ENCODE measurements around the gene PBX1. TPM values are rescaled to one million over a fixed set of nuclear protein-coding genes. Genes with fewer than 3 reads are reported as not detected.
A peak's percentile ranks its signal among the peaks of the same experiment; 100 is the strongest.

PBX1 gene
- total and polyA plus RNA-seq, 4 donors: 2.2 to 17.3 (median 5.1) TPM

DNA sequence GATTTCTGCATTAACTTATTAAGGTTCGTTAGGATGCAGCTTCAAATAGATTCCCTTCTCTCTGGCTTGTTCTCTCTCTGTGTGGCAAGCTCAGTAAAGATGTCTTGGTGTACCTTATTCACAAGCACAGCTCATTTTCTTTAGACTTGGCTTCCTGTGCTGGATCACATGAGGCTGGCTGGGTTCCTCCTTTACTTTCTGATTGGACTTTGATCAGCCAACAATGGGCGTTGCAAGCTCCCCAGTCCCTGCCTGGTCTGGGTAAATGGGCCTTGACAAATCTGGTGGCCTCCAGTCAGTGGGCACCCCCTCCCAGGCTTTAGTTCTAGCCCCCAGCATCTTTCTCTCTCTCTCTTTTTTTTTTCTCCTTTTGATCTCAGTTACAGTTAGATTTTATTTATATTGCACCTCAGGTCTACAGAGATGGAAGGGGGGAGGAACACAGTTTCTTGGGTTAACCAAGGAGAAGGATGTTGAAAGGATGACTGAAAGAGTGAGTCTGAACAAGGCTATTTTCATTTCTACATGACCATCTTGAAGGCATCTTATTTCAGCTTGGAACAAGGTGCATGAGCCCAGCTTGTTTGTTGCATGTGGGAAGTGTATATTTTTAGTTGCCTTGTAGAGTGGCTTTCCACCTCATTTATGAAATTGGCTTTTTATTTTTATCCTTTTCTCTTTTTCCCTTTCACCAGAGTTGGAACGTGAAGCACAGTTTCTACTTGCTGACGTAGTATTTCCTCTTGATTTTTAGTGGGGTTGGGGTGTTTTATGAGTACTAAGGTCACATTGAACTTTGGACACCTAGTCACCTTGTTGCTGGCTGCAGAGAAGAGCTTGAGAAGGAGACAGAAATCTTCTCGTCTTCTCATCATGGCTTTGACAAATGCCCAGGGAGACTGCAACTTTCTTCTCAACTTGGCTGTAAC lies 77.1 kb downstream of the PBX1 start:
- Histone ChIP-seq H3K27me3 (ENCODE audit: control insufficient read depth in 4 of 4, insufficient read depth in 4 of 4, low read length in 3 of 4) (no peaks in the 10 kb centered on the region), H3K4me1 (ENCODE audit: control insufficient read depth in 4 of 4, insufficient read depth in 4 of 4, low read length in 3 of 4) (peaks cover 0 to 8% (median 0%) of the 10 kb centered on the region in 4 donors), H3K4me3 (ENCODE audit: low read depth in 1 of 3, low read length in 3 of 3) (no peak overlapping the region), H3K27ac (ENCODE audit: low read depth in 1 of 2, low read length in 2 of 2) (no peak overlapping the region), H3K36me3 (ENCODE audit: control insufficient read depth in 4 of 4, insufficient read depth in 3 of 4, low read depth in 1 of 4, low read length in 3 of 4) (no peaks in the 10 kb centered on the region), H3K9me3 (ENCODE audit: control insufficient read depth in 4 of 4, low read length in 3 of 4) (no peaks in the 10 kb centered on the region), H3K9ac (ENCODE audit: low read depth in 1 of 2, low read length in 2 of 2) (no peak overlapping the region)
- WGBS: 59% methylated on average over 5 of the region's 5 CpGs
- TF ChIP-seq, protein P1, sequence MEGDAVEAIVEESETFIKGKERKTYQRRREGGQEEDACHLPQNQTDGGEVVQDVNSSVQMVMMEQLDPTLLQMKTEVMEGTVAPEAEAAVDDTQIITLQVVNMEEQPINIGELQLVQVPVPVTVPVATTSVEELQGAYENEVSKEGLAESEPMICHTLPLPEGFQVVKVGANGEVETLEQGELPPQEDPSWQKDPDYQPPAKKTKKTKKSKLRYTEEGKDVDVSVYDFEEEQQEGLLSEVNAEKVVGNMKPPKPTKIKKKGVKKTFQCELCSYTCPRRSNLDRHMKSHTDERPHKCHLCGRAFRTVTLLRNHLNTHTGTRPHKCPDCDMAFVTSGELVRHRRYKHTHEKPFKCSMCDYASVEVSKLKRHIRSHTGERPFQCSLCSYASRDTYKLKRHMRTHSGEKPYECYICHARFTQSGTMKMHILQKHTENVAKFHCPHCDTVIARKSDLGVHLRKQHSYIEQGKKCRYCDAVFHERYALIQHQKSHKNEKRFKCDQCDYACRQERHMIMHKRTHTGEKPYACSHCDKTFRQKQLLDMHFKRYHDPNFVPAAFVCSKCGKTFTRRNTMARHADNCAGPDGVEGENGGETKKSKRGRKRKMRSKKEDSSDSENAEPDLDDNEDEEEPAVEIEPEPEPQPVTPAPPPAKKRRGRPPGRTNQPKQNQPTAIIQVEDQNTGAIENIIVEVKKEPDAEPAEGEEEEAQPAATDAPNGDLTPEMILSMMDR (IDR thresholded peaks at IDR 0.05; ENCODE audit: low read depth, low read length, missing input control): no peak
- TF ChIP-seq SP1 (IDR thresholded peaks at IDR 0.05): peak; percentile 62
- TF ChIP-seq, protein P2, sequence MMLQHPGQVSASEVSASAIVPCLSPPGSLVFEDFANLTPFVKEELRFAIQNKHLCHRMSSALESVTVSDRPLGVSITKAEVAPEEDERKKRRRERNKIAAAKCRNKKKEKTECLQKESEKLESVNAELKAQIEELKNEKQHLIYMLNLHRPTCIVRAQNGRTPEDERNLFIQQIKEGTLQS (IDR thresholded peaks at IDR 0.05): no peak
- no peak for TF ChIP-seq FOXA1 (IDR thresholded peaks at IDR 0.05)
- TF ChIP-seq REST (IDR thresholded peaks at IDR 0.05): no peak
- TF ChIP-seq EGR1 (IDR thresholded peaks at IDR 0.05; ENCODE audit: low read depth in 2 of 2): no peak
- no peak for TF ChIP-seq RXRA (IDR thresholded peaks at IDR 0.05)
- TF ChIP-seq MAX (IDR thresholded peaks at IDR 0.05): no peak
- no peak for TF ChIP-seq HNF4G (IDR thresholded peaks at IDR 0.05)
- peak; percentile 69 to 88 for TF ChIP-seq HNF4A (conservative IDR thresholded peaks at IDR 0.05)
- TF ChIP-seq GABPA (IDR thresholded peaks at IDR 0.05 in 1 of 2, conservative IDR thresholded peaks at IDR 0.05 in 1 of 2): no peak
- TF ChIP-seq YY1 (IDR thresholded peaks at IDR 0.05): no peak
- no peak for TF ChIP-seq TAF1 (conservative IDR thresholded peaks at IDR 0.05)
- no peak for DNase-seq (ENCODE audit: low spot score)

DNA sequence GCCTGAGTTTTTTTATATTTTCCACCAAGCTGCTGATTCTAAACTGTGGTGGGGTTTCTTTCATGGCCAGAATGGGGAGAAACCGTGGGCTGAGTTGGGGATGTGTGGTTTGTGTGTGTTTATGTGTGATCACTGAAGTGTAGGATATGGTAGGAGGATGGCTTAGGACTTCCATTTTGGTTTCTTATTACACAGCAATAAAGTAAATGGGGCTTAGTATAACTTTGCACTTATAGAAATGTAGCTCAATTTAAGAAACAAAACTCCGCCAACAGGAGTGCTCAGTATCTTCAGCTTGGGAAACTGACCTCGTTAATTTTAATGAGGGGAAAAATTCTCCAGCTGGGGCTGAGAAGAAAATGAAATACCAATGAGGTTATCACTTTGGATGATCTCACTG lies 77.8 kb downstream of the PBX1 start:
- H3K9ac ChIP-seq (ENCODE audit: low read depth in 1 of 2, low read length in 2 of 2): no peak overlapping the region
- H3K27me3 ChIP-seq (ENCODE audit: control insufficient read depth in 4 of 4, insufficient read depth in 4 of 4, low read length in 3 of 4): no peaks in the 10 kb centered on the region
- 91% methylated on average over 3 of the region's 3 CpGs for WGBS
- peaks cover 0 to 8% (median 0%) of the 10 kb centered on the region in 4 donors for H3K4me1 ChIP-seq (ENCODE audit: control insufficient read depth in 4 of 4, insufficient read depth in 4 of 4, low read length in 3 of 4)
- no peak for DNase-seq (ENCODE audit: low spot score)
- H3K9me3 ChIP-seq (ENCODE audit: control insufficient read depth in 4 of 4, low read length in 3 of 4): no peaks in the 10 kb centered on the region
- no peaks in the 10 kb centered on the region for H3K36me3 ChIP-seq (ENCODE audit: control insufficient read depth in 4 of 4, insufficient read depth in 3 of 4, low read depth in 1 of 4, low read length in 3 of 4)
- no peak overlapping the region for H3K27ac ChIP-seq (ENCODE audit: low read depth in 1 of 2, low read length in 2 of 2)
- no peak overlapping the region for H3K4me3 ChIP-seq (ENCODE audit: low read depth in 1 of 3, low read length in 3 of 3)
- TF ChIP-seq ZBTB33 (IDR thresholded peaks at IDR 0.05): no peak
- TF ChIP-seq RAD21 (IDR thresholded peaks at IDR 0.05): no peak
- no peak for TF ChIP-seq EGR1 (IDR thresholded peaks at IDR 0.05; ENCODE audit: low read depth in 2 of 2)
- TF ChIP-seq TAF1 (conservative IDR thresholded peaks at IDR 0.05): no peak
- TF ChIP-seq HNF4A (conservative IDR thresholded peaks at IDR 0.05): no peak
- TF ChIP-seq FOXA2 (IDR thresholded peaks at IDR 0.05): no peak
- TF ChIP-seq NR2F2 (IDR thresholded peaks at IDR 0.05): no peak
- TF ChIP-seq MAX (IDR thresholded peaks at IDR 0.05): no peak
- no peak for TF ChIP-seq JUND (IDR thresholded peaks at IDR 0.05)
- no peak for TF ChIP-seq SP1 (IDR thresholded peaks at IDR 0.05)
- TF ChIP-seq HNF4G (IDR thresholded peaks at IDR 0.05): no peak
- no peak for TF ChIP-seq GABPA (IDR thresholded peaks at IDR 0.05 in 1 of 2, conservative IDR thresholded peaks at IDR 0.05 in 1 of 2)
- no peak for TF ChIP-seq YY1 (IDR thresholded peaks at IDR 0.05)
- no peak for TF ChIP-seq REST (IDR thresholded peaks at IDR 0.05)
- TF ChIP-seq FOXA1 (IDR thresholded peaks at IDR 0.05): no peak
- no peak for TF ChIP-seq RXRA (IDR thresholded peaks at IDR 0.05)
